NCI-H1694 treated with DMSO at 0.1 percent for 48 hours (cell line): ENCODE data around the gene TNFRSF1B.

Source experiments
- DNase-seq: peaks from one replicate; lab custom pipeline; 2025; lab: John Stamatoyannopoulos, UW

The TNFRSF1B gene

GRCh38 chr1:12142141-12142823, 24.5 kb upstream of the TNFRSF1B start:
- DNase-seq: no peak

GRCh38 chr1:12142891-12143630, 23.7 kb upstream of the TNFRSF1B start:
- no peak for DNase-seq

GRCh38 chr1:12143631-12144155, 23.1 kb upstream of the TNFRSF1B start:
- DNase-seq: no peak

GRCh38 chr1:12144236-12144635, 22.6 kb upstream of the TNFRSF1B start:
- DNase-seq: no peak

- no peak for DNase-seq
These were observed 21.8 kb upstream of the TNFRSF1B start for GRCh38 chr1:12144969-12145368.

- no peak for DNase-seq
These were observed 21.0 kb upstream of the TNFRSF1B start for GRCh38 chr1:12145616-12146342.

GRCh38 chr1:12146343-12147112, 20.3 kb upstream of the TNFRSF1B start:
- no peak for DNase-seq

GRCh38 chr1:12147201-12147701, 19.5 kb upstream of the TNFRSF1B start:
- no peak for DNase-seq

- DNase-seq: no peak
These were observed 18.4 kb upstream of the TNFRSF1B start for GRCh38 chr1:12148160-12148957.

GRCh38 chr1:12148958-12149790, 17.6 kb upstream of the TNFRSF1B start:
- no peak for DNase-seq

GRCh38 chr1:12149791-12150175, 17.0 kb upstream of the TNFRSF1B start:
- no peak for DNase-seq

GRCh38 chr1:12150456-12151200, 16.2 kb upstream of the TNFRSF1B start:
- DNase-seq: no peak

GRCh38 chr1:12151465-12151864, 15.3 kb upstream of the TNFRSF1B start:
- DNase-seq: no peak

- no peak for DNase-seq
These were observed 14.5 kb upstream of the TNFRSF1B start for GRCh38 chr1:12152113-12152891.

GRCh38 chr1:12153181-12153785, 13.5 kb upstream of the TNFRSF1B start:
- DNase-seq: no peak

GRCh38 chr1:12155328-12155727, 11.5 kb upstream of the TNFRSF1B start:
- DNase-seq: no peak

GRCh38 chr1:12157366-12158231, 9.2 kb upstream of the TNFRSF1B start:
- DNase-seq: no peak
